Measurements from ENCODE around the gene FAM83G.
A peak's percentile ranks its signal among the peaks of the same experiment; 100 is the strongest.

Gene FAM83G

GRCh38 chr17:18980682-18981334, 23.8 kb downstream of the FAM83G start:
- Histone ChIP-seq H3K14ac (ENCODE audit: low read length) (peak overlapping the region; percentile 63), H3K18ac (ENCODE audit: low read length) (peak overlapping the region; percentile 81), H4K91ac (ENCODE audit: low read depth, low read length, poor library complexity) (no peak overlapping the region), H3K23ac (ENCODE audit: low read depth, low read length, poor library complexity) (peak overlapping the region; percentile 47), H3K4me3 (ENCODE audit: low read length in 2 of 2) (no peak overlapping the region), H3K27me3 (ENCODE audit: control insufficient read depth in 3 of 3, insufficient read depth in 3 of 3, low read depth in 1 of 3, low read length in 3 of 3) (no peaks in the 10 kb centered on the region), H2BK5ac (ENCODE audit: low read length) (peak overlapping the region; percentile 78), H3K79me1 (ENCODE audit: low read depth, low read length) (peaks cover 2% of the 10 kb centered on the region), H3K27ac (replicated peaks; ENCODE audit: low read length) (no peak overlapping the region), H3K4ac (ENCODE audit: low read length) (no peak overlapping the region), H3K4me2 (ENCODE audit: insufficient read depth, low read length, poor library complexity, severe bottlenecking) (no peak overlapping the region), H2AFZ (ENCODE audit: low read length) (peak overlapping the region; percentile 83), H3K9me3 (replicated peaks in 1 of 2; ENCODE audit: control insufficient read depth in 2 of 2, insufficient read depth in 1 of 2, low read depth in 1 of 2, low read length in 2 of 2) (no peaks in the 10 kb centered on the region), H3K4me1 (ENCODE audit: control insufficient read depth in 2 of 2, insufficient read depth in 1 of 2, low read depth in 1 of 2, low read length in 2 of 2) (peaks cover 11 to 26% of the 10 kb centered on the region in 2 donors), H3K9ac (ENCODE audit: low read depth, low read length, poor library complexity) (no peak overlapping the region), H3K36me3 (replicated peaks in 1 of 2; ENCODE audit: control insufficient read depth in 2 of 2, insufficient read depth in 2 of 2, low read length in 2 of 2) (peaks cover 0 to 28% of the 10 kb centered on the region in 2 donors), H4K8ac (ENCODE audit: low read depth, low read length) (no peak overlapping the region), H2BK15ac (ENCODE audit: low read length) (peak overlapping the region; percentile 11), H2BK120ac (ENCODE audit: low read depth, low read length) (peak overlapping the region; percentile 2), H2AK5ac (ENCODE audit: low read depth, low read length) (peak overlapping the region; percentile 100), H2BK12ac (ENCODE audit: low read length) (no peak overlapping the region)
- WGBS, 2 donors (ENCODE audit: extremely low coverage in 2 of 2, insufficient read length in 2 of 2, insufficient replicate concordance in 1 of 2): no CpG with 5 or more reads among the region's 13 CpGs
- no peak for DNase-seq (ENCODE audit: low spot score)

GRCh38 chr17:18978655-18979054, 25.9 kb downstream of the FAM83G start:
- H3K9ac ChIP-seq (ENCODE audit: low read depth, low read length, poor library complexity): peak overlapping the region; percentile 33
- H2AFZ ChIP-seq (ENCODE audit: low read length): no peak overlapping the region
- H3K4me2 ChIP-seq (ENCODE audit: insufficient read depth, low read length, poor library complexity, severe bottlenecking): no peak overlapping the region
- no peak overlapping the region for H2BK120ac ChIP-seq (ENCODE audit: low read depth, low read length)
- H3K27ac ChIP-seq (replicated peaks; ENCODE audit: low read length): no peak overlapping the region
- peak overlapping the region; percentile 48 for H3K18ac ChIP-seq (ENCODE audit: low read length)
- H2AK5ac ChIP-seq (ENCODE audit: low read depth, low read length): no peak overlapping the region
- no CpG with 5 or more reads among the region's 17 CpGs for WGBS, 2 donors (ENCODE audit: extremely low coverage in 2 of 2, insufficient read length in 2 of 2, insufficient replicate concordance in 1 of 2)
- H3K23ac ChIP-seq (ENCODE audit: low read depth, low read length, poor library complexity): no peak overlapping the region
- no peak for DNase-seq (ENCODE audit: low spot score)
- no peaks in the 10 kb centered on the region for H3K79me1 ChIP-seq (ENCODE audit: low read depth, low read length)
- no peaks in the 10 kb centered on the region for H3K9me3 ChIP-seq (replicated peaks in 1 of 2; ENCODE audit: control insufficient read depth in 2 of 2, insufficient read depth in 1 of 2, low read depth in 1 of 2, low read length in 2 of 2)
- no peaks in the 10 kb centered on the region for H3K27me3 ChIP-seq (ENCODE audit: control insufficient read depth in 3 of 3, insufficient read depth in 3 of 3, low read depth in 1 of 3, low read length in 3 of 3)
- H4K8ac ChIP-seq (ENCODE audit: low read depth, low read length): no peak overlapping the region
- H3K14ac ChIP-seq (ENCODE audit: low read length): no peak overlapping the region
- no peak overlapping the region for H3K4me3 ChIP-seq (ENCODE audit: low read length in 2 of 2)
- no peak overlapping the region for H2BK15ac ChIP-seq (ENCODE audit: low read length)
- no peak overlapping the region for H2BK5ac ChIP-seq (ENCODE audit: low read length)
- H3K4ac ChIP-seq (ENCODE audit: low read length): no peak overlapping the region
- H2BK12ac ChIP-seq (ENCODE audit: low read length): peak overlapping the region; percentile 35
- no peak overlapping the region for H4K91ac ChIP-seq (ENCODE audit: low read depth, low read length, poor library complexity)
- peaks cover 11 to 26% of the 10 kb centered on the region in 2 donors for H3K4me1 ChIP-seq (ENCODE audit: control insufficient read depth in 2 of 2, insufficient read depth in 1 of 2, low read depth in 1 of 2, low read length in 2 of 2)
- H3K36me3 ChIP-seq (replicated peaks in 1 of 2; ENCODE audit: control insufficient read depth in 2 of 2, insufficient read depth in 2 of 2, low read length in 2 of 2): peaks cover 0 to 25% of the 10 kb centered on the region in 2 donors

- no peak overlapping the region for H2BK5ac ChIP-seq (ENCODE audit: low read length)
- H2BK120ac ChIP-seq (ENCODE audit: low read depth, low read length): no peak overlapping the region
- no peak overlapping the region for H2BK15ac ChIP-seq (ENCODE audit: low read length)
- H4K8ac ChIP-seq (ENCODE audit: low read depth, low read length): no peak overlapping the region
- peak overlapping the region; percentile 34 for H3K23ac ChIP-seq (ENCODE audit: low read depth, low read length, poor library complexity)
- no peak overlapping the region for H3K14ac ChIP-seq (ENCODE audit: low read length)
- H2AK5ac ChIP-seq (ENCODE audit: low read depth, low read length): no peak overlapping the region
- H3K9me3 ChIP-seq (replicated peaks in 1 of 2; ENCODE audit: control insufficient read depth in 2 of 2, insufficient read depth in 1 of 2, low read depth in 1 of 2, low read length in 2 of 2): no peaks in the 10 kb centered on the region
- no peak overlapping the region for H3K18ac ChIP-seq (ENCODE audit: low read length)
- H2AFZ ChIP-seq (ENCODE audit: low read length): no peak overlapping the region
- H3K4me2 ChIP-seq (ENCODE audit: insufficient read depth, low read length, poor library complexity, severe bottlenecking): no peak overlapping the region
- H3K4me3 ChIP-seq (ENCODE audit: low read length in 2 of 2): no peak overlapping the region
- no peaks in the 10 kb centered on the region for H3K79me1 ChIP-seq (ENCODE audit: low read depth, low read length)
- H3K4me1 ChIP-seq (ENCODE audit: control insufficient read depth in 2 of 2, insufficient read depth in 1 of 2, low read depth in 1 of 2, low read length in 2 of 2): peaks cover 11 to 26% of the 10 kb centered on the region in 2 donors
- no peak overlapping the region for H3K9ac ChIP-seq (ENCODE audit: low read depth, low read length, poor library complexity)
- no peak overlapping the region for H4K91ac ChIP-seq (ENCODE audit: low read depth, low read length, poor library complexity)
- no peak overlapping the region for H3K27ac ChIP-seq (replicated peaks; ENCODE audit: low read length)
- no peak overlapping the region for H3K4ac ChIP-seq (ENCODE audit: low read length)
- no peaks in the 10 kb centered on the region for H3K27me3 ChIP-seq (ENCODE audit: control insufficient read depth in 3 of 3, insufficient read depth in 3 of 3, low read depth in 1 of 3, low read length in 3 of 3)
- H2BK12ac ChIP-seq (ENCODE audit: low read length): no peak overlapping the region
- peaks cover 0 to 23% of the 10 kb centered on the region in 2 donors for H3K36me3 ChIP-seq (replicated peaks in 1 of 2; ENCODE audit: control insufficient read depth in 2 of 2, insufficient read depth in 2 of 2, low read length in 2 of 2)
- DNase-seq (ENCODE audit: low spot score): no peak
- no CpG with 5 or more reads among the region's 13 CpGs for WGBS, 2 donors (ENCODE audit: extremely low coverage in 2 of 2, insufficient read length in 2 of 2, insufficient replicate concordance in 1 of 2)
Observed at GRCh38 chr17:18978050-18978449, 26.5 kb downstream of the FAM83G start.

- H3K4ac ChIP-seq (ENCODE audit: low read length): no peak overlapping the region
- H2BK120ac ChIP-seq (ENCODE audit: low read depth, low read length): no peak overlapping the region
- H4K91ac ChIP-seq (ENCODE audit: low read depth, low read length, poor library complexity): no peak overlapping the region
- H3K4me3 ChIP-seq (ENCODE audit: low read length in 2 of 2): no peak overlapping the region
- peaks cover 0 to 23% of the 10 kb centered on the region in 2 donors for H3K36me3 ChIP-seq (replicated peaks in 1 of 2; ENCODE audit: control insufficient read depth in 2 of 2, insufficient read depth in 2 of 2, low read length in 2 of 2)
- no peaks in the 10 kb centered on the region for H3K79me1 ChIP-seq (ENCODE audit: low read depth, low read length)
- peaks cover 11 to 23% of the 10 kb centered on the region in 2 donors for H3K4me1 ChIP-seq (ENCODE audit: control insufficient read depth in 2 of 2, insufficient read depth in 1 of 2, low read depth in 1 of 2, low read length in 2 of 2)
- H3K9ac ChIP-seq (ENCODE audit: low read depth, low read length, poor library complexity): no peak overlapping the region
- H2BK15ac ChIP-seq (ENCODE audit: low read length): no peak overlapping the region
- no peaks in the 10 kb centered on the region for H3K9me3 ChIP-seq (replicated peaks in 1 of 2; ENCODE audit: control insufficient read depth in 2 of 2, insufficient read depth in 1 of 2, low read depth in 1 of 2, low read length in 2 of 2)
- no peak overlapping the region for H3K27ac ChIP-seq (replicated peaks; ENCODE audit: low read length)
- no peak overlapping the region for H3K14ac ChIP-seq (ENCODE audit: low read length)
- no peak overlapping the region for H3K18ac ChIP-seq (ENCODE audit: low read length)
- H3K27me3 ChIP-seq (ENCODE audit: control insufficient read depth in 3 of 3, insufficient read depth in 3 of 3, low read depth in 1 of 3, low read length in 3 of 3): no peaks in the 10 kb centered on the region
- peak overlapping the region; percentile 34 for H3K23ac ChIP-seq (ENCODE audit: low read depth, low read length, poor library complexity)
- H2BK5ac ChIP-seq (ENCODE audit: low read length): no peak overlapping the region
- no peak overlapping the region for H2BK12ac ChIP-seq (ENCODE audit: low read length)
- no peak for DNase-seq (ENCODE audit: low spot score)
- H3K4me2 ChIP-seq (ENCODE audit: insufficient read depth, low read length, poor library complexity, severe bottlenecking): no peak overlapping the region
- no peak overlapping the region for H2AFZ ChIP-seq (ENCODE audit: low read length)
- H2AK5ac ChIP-seq (ENCODE audit: low read depth, low read length): no peak overlapping the region
- H4K8ac ChIP-seq (ENCODE audit: low read depth, low read length): no peak overlapping the region
- WGBS, 2 donors (ENCODE audit: extremely low coverage in 2 of 2, insufficient read length in 2 of 2, insufficient replicate concordance in 1 of 2): no CpG with 5 or more reads among the region's 19 CpGs
Observed at GRCh38 chr17:18977646-18978045, 26.9 kb downstream of the FAM83G start.
